Measurements from ENCODE around the gene C1GALT1C1. TPM values are rescaled to one million over a fixed set of nuclear protein-coding genes. Genes with fewer than 3 reads are reported as not detected.

C1GALT1C1 gene
- total RNA-seq, 1 experiment from 2014 or later: 15.4 TPM

DNA sequence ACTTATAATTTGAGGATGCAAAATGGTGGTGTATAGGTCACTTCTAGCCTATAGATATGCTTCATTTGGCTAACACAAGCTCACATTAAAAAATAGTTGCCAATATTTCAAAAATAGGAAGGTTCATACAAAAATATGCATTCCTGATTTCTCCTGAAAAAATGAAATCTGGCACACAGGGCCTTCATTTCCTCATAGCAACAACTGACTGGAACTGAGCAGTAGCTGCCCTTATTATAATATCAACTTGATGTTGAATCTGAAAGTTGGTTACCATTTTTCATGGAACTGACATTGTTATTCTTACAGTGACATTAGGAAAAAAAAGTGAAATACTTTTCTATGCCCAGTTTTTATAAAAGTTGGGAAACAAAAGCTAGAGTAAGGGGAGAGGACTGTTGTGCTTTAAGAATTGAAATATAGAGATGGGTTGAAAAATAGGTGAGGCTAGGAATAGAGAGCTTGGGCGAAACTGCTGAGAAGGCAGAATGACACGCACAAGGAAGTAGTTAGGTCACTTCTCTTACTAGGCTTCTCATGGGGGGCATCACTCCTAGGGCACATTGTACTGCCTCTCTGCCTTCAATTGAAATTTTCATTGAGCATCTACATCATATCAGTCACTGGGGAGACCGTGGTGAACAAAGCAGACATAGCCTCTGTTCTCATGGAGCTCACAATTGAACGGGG lies 43.1 kb upstream of the C1GALT1C1 start:
- no peaks in the 10 kb centered on the region for H3K9me2 ChIP-seq (ENCODE audit: insufficient read depth)
- no TSS peak for BruUV-seq (replicated peaks)
- no peak overlapping the region for H3K4me3 ChIP-seq (replicated peaks in 1 of 2; ENCODE audit: low read depth in 1 of 2, low read length in 2 of 2)
- H3K27me3 ChIP-seq (ENCODE audit: insufficient read depth, low read length): no peaks in the 10 kb centered on the region
- H3K4me1 ChIP-seq (ENCODE audit: control insufficient read depth in 1 of 2, insufficient read depth in 2 of 2, low read length in 2 of 2): peaks cover 0 to 13% of the 10 kb centered on the region in 2 experiments; a peak in 2 of 4 replicates
- no peaks in the 10 kb centered on the region for H3K36me3 ChIP-seq (ENCODE audit: control insufficient read depth in 1 of 2, insufficient read depth in 2 of 2, low read length in 2 of 2)
- ChIA-PET CTCF (interaction anchor here (0.5 kb wide), 1 partner anchor 221 kb away, joined by 4 read pairs; no protein-coding TSS in a partner anchor), RAD21 (ENCODE audit: low non-redundant PET in 1 of 2, low total read pairs in 2 of 2, uncharacterized antibody in 2 of 2, unreplicated experiment in 2 of 2) (no interaction called here), POLR2A (no interaction called here)
- no peak for ATAC-seq
- H4K20me1 ChIP-seq (ENCODE audit: insufficient read depth): no peaks in the 10 kb centered on the region
- H2AFZ ChIP-seq (ENCODE audit: low read depth, low read length, poor library complexity, severe bottlenecking): peak overlapping the region; percentile 27
- no peak overlapping the region for H3K9ac ChIP-seq (ENCODE audit: low read length)
- DNase-seq (ENCODE audit: low read depth, low spot score): no peak
- H3K9me3 ChIP-seq (ENCODE audit: control insufficient read depth in 1 of 2, insufficient read depth in 1 of 2, low read depth in 1 of 2, low read length in 2 of 2): no peaks in the 10 kb centered on the region
- no peak overlapping the region for H3K27ac ChIP-seq (ENCODE audit: low read depth, low read length)
- TF ChIP-seq SP1 (IDR thresholded peaks at IDR 0.05; ENCODE audit: low read depth): no peak
- TF ChIP-seq SIN3A (IDR thresholded peaks at IDR 0.05; ENCODE audit: low read depth): no peak
- TF ChIP-seq ZFX (IDR thresholded peaks at IDR 0.05): no peak
- TF ChIP-seq, protein P1, sequence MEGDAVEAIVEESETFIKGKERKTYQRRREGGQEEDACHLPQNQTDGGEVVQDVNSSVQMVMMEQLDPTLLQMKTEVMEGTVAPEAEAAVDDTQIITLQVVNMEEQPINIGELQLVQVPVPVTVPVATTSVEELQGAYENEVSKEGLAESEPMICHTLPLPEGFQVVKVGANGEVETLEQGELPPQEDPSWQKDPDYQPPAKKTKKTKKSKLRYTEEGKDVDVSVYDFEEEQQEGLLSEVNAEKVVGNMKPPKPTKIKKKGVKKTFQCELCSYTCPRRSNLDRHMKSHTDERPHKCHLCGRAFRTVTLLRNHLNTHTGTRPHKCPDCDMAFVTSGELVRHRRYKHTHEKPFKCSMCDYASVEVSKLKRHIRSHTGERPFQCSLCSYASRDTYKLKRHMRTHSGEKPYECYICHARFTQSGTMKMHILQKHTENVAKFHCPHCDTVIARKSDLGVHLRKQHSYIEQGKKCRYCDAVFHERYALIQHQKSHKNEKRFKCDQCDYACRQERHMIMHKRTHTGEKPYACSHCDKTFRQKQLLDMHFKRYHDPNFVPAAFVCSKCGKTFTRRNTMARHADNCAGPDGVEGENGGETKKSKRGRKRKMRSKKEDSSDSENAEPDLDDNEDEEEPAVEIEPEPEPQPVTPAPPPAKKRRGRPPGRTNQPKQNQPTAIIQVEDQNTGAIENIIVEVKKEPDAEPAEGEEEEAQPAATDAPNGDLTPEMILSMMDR (IDR thresholded peaks at IDR 0.05 in 2 of 3, conservative IDR thresholded peaks at IDR 0.05 in 1 of 3; ENCODE audit: borderline replicate concordance in 1 of 3, insufficient read depth in 1 of 3, low read depth in 2 of 3, low read length in 2 of 3): no peak
- no peak for TF ChIP-seq TCF7L2 (IDR thresholded peaks at IDR 0.05; ENCODE audit: borderline replicate concordance, extremely low read depth, insufficient read depth, insufficient read length)
- TF ChIP-seq CBX3 (IDR thresholded peaks at IDR 0.05; ENCODE audit: low read depth): no peak
- TF ChIP-seq EGR1 (IDR thresholded peaks at IDR 0.05; ENCODE audit: low read depth): no peak
- no peak for TF ChIP-seq SRF (IDR thresholded peaks at IDR 0.05; ENCODE audit: low read depth)
- TF ChIP-seq, protein P2, sequence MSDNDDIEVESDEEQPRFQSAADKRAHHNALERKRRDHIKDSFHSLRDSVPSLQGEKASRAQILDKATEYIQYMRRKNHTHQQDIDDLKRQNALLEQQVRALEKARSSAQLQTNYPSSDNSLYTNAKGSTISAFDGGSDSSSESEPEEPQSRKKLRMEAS (IDR thresholded peaks at IDR 0.05): no peak
- TF ChIP-seq, protein P3, sequence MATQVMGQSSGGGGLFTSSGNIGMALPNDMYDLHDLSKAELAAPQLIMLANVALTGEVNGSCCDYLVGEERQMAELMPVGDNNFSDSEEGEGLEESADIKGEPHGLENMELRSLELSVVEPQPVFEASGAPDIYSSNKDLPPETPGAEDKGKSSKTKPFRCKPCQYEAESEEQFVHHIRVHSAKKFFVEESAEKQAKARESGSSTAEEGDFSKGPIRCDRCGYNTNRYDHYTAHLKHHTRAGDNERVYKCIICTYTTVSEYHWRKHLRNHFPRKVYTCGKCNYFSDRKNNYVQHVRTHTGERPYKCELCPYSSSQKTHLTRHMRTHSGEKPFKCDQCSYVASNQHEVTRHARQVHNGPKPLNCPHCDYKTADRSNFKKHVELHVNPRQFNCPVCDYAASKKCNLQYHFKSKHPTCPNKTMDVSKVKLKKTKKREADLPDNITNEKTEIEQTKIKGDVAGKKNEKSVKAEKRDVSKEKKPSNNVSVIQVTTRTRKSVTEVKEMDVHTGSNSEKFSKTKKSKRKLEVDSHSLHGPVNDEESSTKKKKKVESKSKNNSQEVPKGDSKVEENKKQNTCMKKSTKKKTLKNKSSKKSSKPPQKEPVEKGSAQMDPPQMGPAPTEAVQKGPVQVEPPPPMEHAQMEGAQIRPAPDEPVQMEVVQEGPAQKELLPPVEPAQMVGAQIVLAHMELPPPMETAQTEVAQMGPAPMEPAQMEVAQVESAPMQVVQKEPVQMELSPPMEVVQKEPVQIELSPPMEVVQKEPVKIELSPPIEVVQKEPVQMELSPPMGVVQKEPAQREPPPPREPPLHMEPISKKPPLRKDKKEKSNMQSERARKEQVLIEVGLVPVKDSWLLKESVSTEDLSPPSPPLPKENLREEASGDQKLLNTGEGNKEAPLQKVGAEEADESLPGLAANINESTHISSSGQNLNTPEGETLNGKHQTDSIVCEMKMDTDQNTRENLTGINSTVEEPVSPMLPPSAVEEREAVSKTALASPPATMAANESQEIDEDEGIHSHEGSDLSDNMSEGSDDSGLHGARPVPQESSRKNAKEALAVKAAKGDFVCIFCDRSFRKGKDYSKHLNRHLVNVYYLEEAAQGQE (IDR thresholded peaks at IDR 0.05; ENCODE audit: low read depth): no peak
- no peak for TF ChIP-seq ZNF274 (IDR thresholded peaks at IDR 0.05; ENCODE audit: low read depth, low read length)
- no peak for TF ChIP-seq CEBPB (IDR thresholded peaks at IDR 0.05; ENCODE audit: low read depth)
- no peak for TF ChIP-seq FOSL1 (IDR thresholded peaks at IDR 0.05; ENCODE audit: low read depth)
- TF ChIP-seq EZH2phosphoT487 (IDR thresholded peaks at IDR 0.05; ENCODE audit: borderline replicate concordance): no peak
- H3K79me2 ChIP-seq (ENCODE audit: insufficient read depth, low read length): no peaks in the 10 kb centered on the region
- peak overlapping the region; percentile 45; the same call in 1 of the 2 replicates for H3K4me2 ChIP-seq (ENCODE audit: low read length)
- intact Hi-C loops (cut with micrococcal nuclease): no loop called here
